Dermis microvascular lymphatic vessel endothelial cell (primary cell): Measurements from ENCODE around the gene ZNF503. TPM values are rescaled to one million over a fixed set of nuclear protein-coding genes. Genes with fewer than 3 reads are reported as not detected.

Experiments
- DNase-seq, 2 donors: peaks; one replicate each; pipeline versions ENCODE4 v3.0.0 to v3.0.0-alpha.2; 2010; ENCODE audit warnings: low read depth in 2 of 2
- total RNA-seq: library from RNA; depleted of rRNA; stranded (reverse); fragments of >200 nt; gene quantifications from 2 replicates; pipeline ENCODE4 v1.2.1, GENCODE V29; 2014

The ZNF503 gene
- total RNA-seq, 1 donor from 2014 or later = 0.26 TPM

GRCh38 chr10:75407224-75407712, 5.7 kb upstream of the ZNF503 start:
- no peak for DNase-seq

GRCh38 chr10:75406462-75407223, 5.1 kb upstream of the ZNF503 start:
- DNase-seq = no peak

- DNase-seq = no peak
These were observed 4.3 kb upstream of the ZNF503 start for GRCh38 chr10:75405598-75406461.

GRCh38 chr10:75404815-75405597, 3.4 kb upstream of the ZNF503 start:
- no peak for DNase-seq

DNA sequence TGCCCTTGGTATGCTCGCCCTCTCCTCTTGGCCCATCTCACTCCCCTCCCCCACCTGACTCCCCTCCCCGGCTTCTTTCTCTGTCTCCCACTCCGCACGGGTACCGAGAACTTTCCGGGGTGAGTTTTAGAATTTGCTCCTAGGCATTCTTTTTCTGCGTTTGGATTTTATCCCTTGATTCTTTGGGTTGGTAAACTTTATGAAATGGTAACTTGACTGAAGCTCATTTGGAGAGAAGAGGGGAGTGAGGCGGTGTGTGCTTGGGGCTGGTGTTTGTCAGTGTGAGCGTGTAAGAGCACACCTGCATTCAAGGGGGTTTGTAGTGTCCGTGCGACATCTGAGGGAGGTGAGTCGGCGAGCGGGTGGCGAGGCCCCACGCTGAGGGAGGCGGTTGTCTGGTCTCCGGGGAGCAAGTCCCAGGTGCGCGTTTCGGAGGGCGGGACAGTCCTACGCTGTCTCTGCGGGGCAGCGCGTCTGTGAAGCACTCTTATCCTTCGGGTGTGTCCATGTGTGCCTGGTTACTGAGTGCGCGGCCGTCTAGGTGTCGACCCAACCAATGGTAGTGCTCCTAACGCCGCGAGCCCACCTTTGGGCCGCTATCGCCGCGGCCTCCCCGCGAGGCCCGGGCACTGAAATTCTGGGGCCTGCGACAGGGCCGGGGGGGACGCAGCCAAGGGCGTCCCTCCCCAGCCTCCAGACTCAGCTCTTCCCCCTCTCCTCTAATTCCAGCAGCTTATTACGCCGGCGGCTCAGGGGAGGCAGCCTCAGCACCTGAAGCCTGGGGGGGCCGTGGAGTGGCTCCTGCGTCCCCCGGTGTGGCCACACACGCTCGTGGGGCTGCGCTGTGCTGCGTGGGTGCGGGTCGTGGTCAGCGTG, 2.6 kb upstream of the ZNF503 start:
- no peak for DNase-seq

DNA sequence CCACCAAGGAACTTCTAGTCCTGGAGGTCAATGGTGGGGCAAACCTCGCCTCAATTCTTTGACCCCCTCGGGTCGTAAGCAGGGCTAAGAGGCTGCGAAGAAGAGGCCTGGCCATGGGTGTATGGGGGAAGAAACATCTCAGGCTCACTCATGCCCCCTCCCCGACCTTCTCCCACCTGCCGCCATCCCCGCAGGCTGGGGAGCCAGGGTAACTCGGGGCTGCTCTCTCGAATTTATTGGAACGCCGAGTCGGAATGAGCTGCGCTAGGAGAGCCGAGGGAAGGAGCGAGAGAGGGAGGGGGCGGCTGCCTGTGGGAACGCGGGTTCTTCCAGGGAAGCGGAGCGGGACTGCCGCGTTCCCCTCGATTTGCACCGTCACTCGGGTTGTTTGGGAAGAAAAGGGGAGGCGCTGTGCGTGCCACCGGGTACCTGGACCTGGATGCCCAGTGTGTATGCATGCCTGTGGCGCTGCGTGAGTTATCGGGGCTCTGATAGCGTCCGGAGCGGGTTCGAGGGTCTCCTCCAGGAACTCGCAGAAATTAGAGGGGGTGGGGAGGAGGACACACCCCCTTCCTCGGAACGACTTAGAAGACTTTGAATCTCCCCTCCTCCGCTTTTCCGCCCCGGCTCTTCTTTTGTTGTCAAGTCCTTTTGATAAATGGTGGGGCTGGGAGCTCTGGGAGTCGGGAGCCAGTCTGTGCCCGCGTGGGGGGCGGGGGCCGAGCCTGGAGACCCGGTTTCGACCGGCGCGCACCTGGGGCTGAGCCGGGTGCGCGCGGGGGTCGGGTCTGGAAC, 1.8 kb upstream of the ZNF503 start:
- no peak for DNase-seq

- no peak for DNase-seq
These were observed 1.1 kb upstream of the ZNF503 start for GRCh38 chr10:75402486-75403143.

DNA sequence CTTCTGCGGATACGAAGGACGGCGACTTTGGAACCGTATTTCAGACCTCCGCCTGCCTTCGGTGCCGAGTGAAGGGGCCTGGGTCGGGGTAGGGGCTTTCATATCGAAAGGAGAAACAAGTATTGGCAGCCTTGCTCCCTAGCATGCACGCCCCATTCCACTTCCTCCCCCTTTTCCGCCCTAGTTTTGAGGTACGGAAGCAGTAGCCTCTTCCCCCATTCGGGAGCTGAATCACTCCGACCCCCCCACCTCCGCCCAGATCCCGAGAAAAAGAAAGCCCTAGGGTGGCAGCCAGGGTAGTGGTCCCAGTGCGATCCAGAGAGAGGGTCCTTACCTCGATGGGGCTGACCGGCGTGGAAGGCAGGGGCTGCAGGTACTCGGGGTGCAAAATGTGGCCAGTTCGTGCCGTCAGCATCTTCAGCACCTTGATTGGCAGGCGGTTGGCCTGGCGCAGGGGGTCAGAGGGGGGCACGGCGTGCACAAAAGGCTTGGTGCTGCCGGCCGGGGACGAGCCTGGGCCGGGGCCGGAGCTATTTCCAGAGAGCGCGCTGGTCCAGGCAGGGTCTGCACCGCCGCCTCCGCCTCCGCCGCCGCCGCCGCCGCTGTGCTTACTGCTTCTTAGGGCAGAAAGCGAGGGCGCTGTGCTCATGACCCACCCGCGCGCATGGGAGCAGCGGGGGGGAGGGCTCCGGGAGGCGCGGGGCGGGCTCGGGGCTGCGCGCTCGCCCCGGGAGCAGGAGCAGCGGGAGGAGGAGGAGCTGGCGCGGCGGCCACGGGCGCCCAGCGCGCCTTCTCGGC, 594 bp downstream of the ZNF503 start:
- peak in 1 of 2 donors; percentile 56 for DNase-seq

GRCh38 chr10:75400163-75400770, 1.3 kb downstream of the ZNF503 start:
- DNase-seq = no peak

DNA sequence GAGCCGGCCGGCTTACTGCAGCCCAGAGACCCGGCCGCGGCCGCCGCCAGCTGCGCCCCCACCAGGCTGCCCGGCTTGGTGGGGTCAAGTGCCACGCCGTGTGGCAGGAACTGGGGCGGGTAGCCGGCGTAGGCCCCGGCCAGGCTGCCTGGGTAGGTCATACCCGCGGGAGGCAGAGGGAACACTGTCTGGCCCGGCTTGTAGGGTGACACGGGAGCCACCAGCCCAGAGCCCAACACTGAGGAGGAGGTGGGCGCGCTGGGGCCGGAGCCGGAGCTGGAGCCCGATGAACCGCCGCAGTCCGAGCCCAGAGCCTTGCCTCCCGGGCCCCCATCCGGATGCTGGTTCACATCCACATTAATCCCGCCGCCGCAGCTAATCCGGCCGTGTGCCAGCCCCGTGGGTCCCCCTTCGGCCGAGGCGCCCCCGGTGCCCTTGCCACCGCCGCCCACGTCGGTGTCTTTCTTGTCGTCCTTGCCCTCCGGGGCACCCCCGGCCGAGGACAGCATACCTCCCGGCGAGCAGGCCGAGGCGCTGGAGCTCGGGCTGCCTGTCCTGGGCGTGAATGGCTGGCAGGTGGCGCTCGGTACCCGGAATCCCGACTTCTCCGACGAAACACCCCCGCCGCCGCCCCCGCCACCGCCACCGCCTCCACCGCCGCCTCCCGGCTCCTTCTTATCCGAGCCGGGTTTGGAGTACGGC, 2.0 kb downstream of the ZNF503 start:
- peak in 1 of 2 donors; percentile 73 for DNase-seq

GRCh38 chr10:75398692-75399460, 2.7 kb downstream of the ZNF503 start:
- no peak for DNase-seq

- DNase-seq = no peak
These were observed 3.3 kb downstream of the ZNF503 start for GRCh38 chr10:75398200-75398691.

DNA sequence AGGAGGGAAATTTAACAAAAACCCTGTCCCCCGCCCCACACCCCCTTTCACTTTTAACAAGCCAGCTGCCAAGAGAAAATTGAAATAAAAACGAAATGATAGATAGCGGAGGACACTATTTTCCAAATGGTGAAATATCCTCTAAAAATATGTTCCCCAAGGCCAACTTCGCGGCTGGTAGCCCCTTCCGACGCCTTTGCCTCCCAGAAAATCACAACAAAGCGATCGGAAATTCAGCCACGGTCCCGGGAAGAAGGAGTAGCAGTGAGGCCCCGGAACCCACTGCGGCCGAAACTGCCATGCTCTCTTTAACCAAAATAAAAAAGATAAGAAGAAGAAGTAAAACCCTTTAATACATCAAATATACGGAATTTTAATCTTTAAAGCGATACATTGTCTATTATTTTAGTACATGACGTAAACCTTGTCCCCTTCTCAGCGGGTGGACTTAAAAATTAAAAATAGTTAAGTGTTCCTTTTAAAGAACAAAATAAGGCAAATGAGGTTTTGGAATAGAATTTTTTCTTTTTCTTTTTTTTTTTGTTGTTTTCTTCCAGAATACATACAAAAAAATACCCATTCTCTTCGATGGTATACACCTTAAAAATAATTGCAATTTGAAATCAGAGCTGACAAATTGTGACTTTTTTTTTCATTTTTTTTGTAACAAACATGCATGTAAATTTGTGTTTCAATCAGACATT, 3.9 kb downstream of the ZNF503 start:
- DNase-seq = no peak

DNA sequence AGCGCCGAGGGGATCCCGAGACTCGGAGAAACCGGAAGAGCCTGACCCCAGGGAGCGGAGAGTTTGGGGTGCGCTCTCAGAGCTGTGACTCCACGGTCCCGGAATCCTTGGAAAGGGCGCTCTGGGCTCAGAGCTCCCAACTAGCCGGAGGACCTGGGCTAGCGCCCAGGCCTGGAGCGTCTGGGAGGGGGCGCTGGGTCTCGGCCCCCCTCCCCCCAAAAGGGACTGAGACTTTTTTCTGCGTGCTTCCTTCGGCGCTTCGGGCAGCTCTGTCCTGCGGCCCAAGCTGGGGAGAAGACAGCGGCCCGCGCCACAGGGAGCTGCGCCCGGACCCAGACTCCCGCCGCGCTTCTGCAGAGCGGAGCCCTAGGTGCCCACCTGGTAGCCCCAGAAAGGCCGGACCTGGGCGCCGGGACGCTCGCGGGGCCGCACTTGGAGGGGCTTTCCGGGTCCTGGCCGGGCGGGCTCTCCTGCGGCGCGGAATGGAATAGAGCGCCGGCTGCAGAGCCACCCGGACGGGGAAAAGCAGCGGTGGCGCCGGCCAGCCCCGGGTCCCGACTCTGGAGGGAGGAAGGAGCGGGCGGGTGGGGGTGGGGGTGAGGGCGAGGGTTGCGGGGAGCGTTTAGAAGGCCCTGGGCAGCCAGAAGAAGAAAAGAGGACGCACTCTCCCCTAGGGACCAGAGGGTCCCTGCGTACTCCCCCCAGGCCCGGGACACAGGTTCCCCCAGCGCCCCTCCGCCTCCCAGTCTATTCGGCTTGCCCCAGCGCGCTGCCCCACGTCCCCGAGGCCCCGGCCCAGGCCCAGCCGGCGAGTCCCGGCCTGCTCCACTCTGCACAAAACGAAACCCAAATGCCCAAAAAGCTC, 4.7 kb downstream of the ZNF503 start:
- no peak for DNase-seq
